Prostate gland (tissue), 2 donors: Measurements from ENCODE around the gene SSTR3.

Experiments used
- CTCF ChIP-seq, 4 experiments: fragments of 200-600 bp in 2 of 4; fragments of 450-650 bp in 2 of 4; sonication (generic) in 2 of 4; IDR thresholded peaks; 1 replicate in 3 of 4; 2 replicates in 1 of 4; pipeline ENCODE4 v1.5.1; 2016 to 2019; ENCODE audit warnings: antibody characterized with exemption in 4 of 4, mild to moderate bottlenecking in 2 of 4, moderate library complexity in 2 of 4
- POLR2AphosphoS5 ChIP-seq: sonication (generic); formaldehyde crosslinking; IDR thresholded peaks from one replicate; pipeline ENCODE4 v1.6.1; 2017; ENCODE audit warnings: antibody characterized with exemption

GRCh38 chr22:37254209-37254866, 42.1 kb upstream of the SSTR3 start:
- TF ChIP-seq POLR2AphosphoS5 (no peak), CTCF (IDR thresholded peaks at IDR 0.05) (no peak)
